GM18873 (cell line): ENCODE results near the gene MS4A4A.
"Not testable (repeated sequence)": the region's sequence is repeated elsewhere in the genome, so short reads cannot be mapped to it uniquely, and the experiment has no call there.

Source experiments
- ATAC-seq: cut with Tn5 transposase; IDR thresholded peaks from one replicate; pipeline ENCODE4 v1.9.1; 2021; ENCODE audit warnings: mild to moderate bottlenecking, moderate library complexity, moderate number of reproducible peaks; ENCODE audit not compliant: unreplicated experiment, low FRiP score

MS4A4A gene

GRCh38 chr11:60280412-60280811 is at the start of gene MS4A4A:
TSS of gene MS4A4A (plus strand) at chr11:60280666. CDS start at chr11:60280676, 10 bp downstream.
- no peak for ATAC-seq

GRCh38 chr11:60230681-60231080 is 49.8 kb upstream of the MS4A4A start:
- ATAC-seq, result no peak

GRCh38 chr11:60235321-60235720 is 45.1 kb upstream of the MS4A4A start:
- no peak for ATAC-seq

- ATAC-seq, result no peak
Observed at GRCh38 chr11:60240662-60241061, 39.8 kb upstream of the MS4A4A start.

- ATAC-seq, result no peak
Observed at GRCh38 chr11:60241786-60242185, 38.7 kb upstream of the MS4A4A start.

GRCh38 chr11:60242740-60243239 is 37.7 kb upstream of the MS4A4A start, which contains the start of gene MS4A4E:
TSS of gene MS4A4E (minus strand) at chr11:60243137. CDS start at chr11:60230055, 13,082 bp downstream.
- ATAC-seq, result no peak

GRCh38 chr11:60251485-60252212 is 28.8 kb upstream of the MS4A4A start:
- no peak for ATAC-seq

- no peak for ATAC-seq
Observed at GRCh38 chr11:60252213-60253108, 28.0 kb upstream of the MS4A4A start.

GRCh38 chr11:60257956-60258722 is 22.3 kb upstream of the MS4A4A start:
- no peak for ATAC-seq

- no peak for ATAC-seq
Observed at GRCh38 chr11:60261014-60261413, 19.5 kb upstream of the MS4A4A start.

- ATAC-seq, result no peak
Observed at GRCh38 chr11:60263402-60263801, 17.1 kb upstream of the MS4A4A start.

GRCh38 chr11:60264644-60265043 is 15.8 kb upstream of the MS4A4A start:
- no peak for ATAC-seq

GRCh38 chr11:60265373-60266214 is 14.9 kb upstream of the MS4A4A start:
- ATAC-seq, result no peak

GRCh38 chr11:60274416-60274815 is 6.0 kb upstream of the MS4A4A start:
- no peak for ATAC-seq

- no peak for ATAC-seq
Observed at GRCh38 chr11:60281485-60281884, 1.0 kb downstream of the MS4A4A start.

- ATAC-seq, result no peak
Observed at GRCh38 chr11:60282286-60282685, 1.8 kb downstream of the MS4A4A start.

GRCh38 chr11:60285411-60286126 is 5.1 kb downstream of the MS4A4A start:
- not testable (repeated sequence) for ATAC-seq

- no peak for ATAC-seq
Observed at GRCh38 chr11:60288531-60288930, 8.1 kb downstream of the MS4A4A start.

- no peak for ATAC-seq
Observed at GRCh38 chr11:60292145-60292544, 11.7 kb downstream of the MS4A4A start.
